Endothelial cell (in vitro differentiated cells): ENCODE results near the gene LMX1A. TPM values are rescaled to one million over a fixed set of nuclear protein-coding genes. Genes with fewer than 3 reads are reported as not detected.

Experiments
- DNase-seq: peaks from one replicate; pipeline ENCODE4 v3.0.0; 2021; ENCODE audit warnings: low spot score
- H3K27ac Mint-ChIP-seq: one replicate; pipeline ENCODE4 v1.8.0; 2021; ENCODE audit warnings: mixed read lengths, inconsistent platforms; ENCODE audit not compliant: unreplicated experiment
- H3K27me3 Mint-ChIP-seq: one replicate; pipeline ENCODE4 v1.8.0; 2021; ENCODE audit warnings: mild to moderate bottlenecking, moderate library complexity, mixed read lengths, inconsistent platforms; ENCODE audit not compliant: unreplicated experiment
- H3K36me3 Mint-ChIP-seq: one replicate; pipeline ENCODE4 v1.8.0; 2021; ENCODE audit warnings: mild to moderate bottlenecking, low read depth, mixed read lengths, inconsistent platforms; ENCODE audit not compliant: unreplicated experiment
- H3K4me1 Mint-ChIP-seq: one replicate; pipeline ENCODE4 v1.8.0; 2021; ENCODE audit warnings: mild to moderate bottlenecking, mixed read lengths, inconsistent platforms; ENCODE audit not compliant: unreplicated experiment
- H3K4me3 Mint-ChIP-seq: one replicate; pipeline ENCODE4 v1.8.0; 2021; ENCODE audit warnings: mild to moderate bottlenecking, mixed read lengths, inconsistent platforms; ENCODE audit not compliant: unreplicated experiment
- H3K9me3 Mint-ChIP-seq: one replicate; pipeline ENCODE4 v1.8.0; 2021; ENCODE audit warnings: mixed read lengths, inconsistent platforms; ENCODE audit not compliant: unreplicated experiment
- total RNA-seq: library from RNA; stranded (reverse); fragmentation: NEBNext Ultra II Directional; extraction: Animal tissue kit (Norgen Biotek cat#: 25700); gene quantifications from one replicate; pipeline ENCODE4 v1.2.1, GENCODE V29; 2021; ENCODE audit not compliant: unreplicated experiment
- TF ChIP-seq, protein P1 (sequence below): fragments of 200-600 bp; sonication (generic); IDR thresholded peaks from one replicate; pipeline ENCODE4 v1.5.0; 2021; ENCODE audit warnings: antibody characterized with exemption; ENCODE audit not compliant: unreplicated experiment

LMX1A gene
- total RNA-seq, 1 donor from 2014 or later, result not detected

GRCh38 chr1:165350840-165351239 is 5.7 kb downstream of the LMX1A start:
- DNase-seq, result no peak
- Mint-ChIP-seq H3K9me3 (no peaks in the 10 kb centered on the region), H3K36me3 (no peaks in the 10 kb centered on the region), H3K4me3 (no peak overlapping the region), H3K27me3 (peaks cover 24% of the 10 kb centered on the region), H3K27ac (no peak overlapping the region), H3K4me1 (peaks cover 32% of the 10 kb centered on the region)
- TF ChIP-seq, protein P1, sequence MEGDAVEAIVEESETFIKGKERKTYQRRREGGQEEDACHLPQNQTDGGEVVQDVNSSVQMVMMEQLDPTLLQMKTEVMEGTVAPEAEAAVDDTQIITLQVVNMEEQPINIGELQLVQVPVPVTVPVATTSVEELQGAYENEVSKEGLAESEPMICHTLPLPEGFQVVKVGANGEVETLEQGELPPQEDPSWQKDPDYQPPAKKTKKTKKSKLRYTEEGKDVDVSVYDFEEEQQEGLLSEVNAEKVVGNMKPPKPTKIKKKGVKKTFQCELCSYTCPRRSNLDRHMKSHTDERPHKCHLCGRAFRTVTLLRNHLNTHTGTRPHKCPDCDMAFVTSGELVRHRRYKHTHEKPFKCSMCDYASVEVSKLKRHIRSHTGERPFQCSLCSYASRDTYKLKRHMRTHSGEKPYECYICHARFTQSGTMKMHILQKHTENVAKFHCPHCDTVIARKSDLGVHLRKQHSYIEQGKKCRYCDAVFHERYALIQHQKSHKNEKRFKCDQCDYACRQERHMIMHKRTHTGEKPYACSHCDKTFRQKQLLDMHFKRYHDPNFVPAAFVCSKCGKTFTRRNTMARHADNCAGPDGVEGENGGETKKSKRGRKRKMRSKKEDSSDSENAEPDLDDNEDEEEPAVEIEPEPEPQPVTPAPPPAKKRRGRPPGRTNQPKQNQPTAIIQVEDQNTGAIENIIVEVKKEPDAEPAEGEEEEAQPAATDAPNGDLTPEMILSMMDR, result no peak

DNA sequence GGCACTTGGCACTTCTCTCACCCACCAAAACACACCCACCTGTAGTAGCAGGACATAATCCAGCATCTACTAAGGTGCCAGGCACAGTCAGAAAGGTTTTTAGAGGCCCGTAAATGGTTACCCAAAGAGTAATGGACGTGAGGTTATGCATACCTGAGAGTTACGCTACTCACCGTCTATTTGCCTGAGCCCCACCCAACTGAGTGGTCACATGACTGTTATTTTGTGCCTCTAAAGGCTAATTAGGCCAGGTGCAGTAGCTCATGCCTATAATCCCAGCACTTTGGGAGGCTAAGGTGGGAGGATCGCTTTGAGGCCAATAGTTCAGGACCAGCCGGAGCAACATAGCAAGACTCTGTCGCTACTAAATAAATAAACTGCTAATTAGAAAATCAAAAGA is 11.0 kb downstream of the LMX1A start:
- Mint-ChIP-seq H3K27me3 (peaks cover 2% of the 10 kb centered on the region), H3K27ac (no peak overlapping the region), H3K36me3 (no peaks in the 10 kb centered on the region), H3K4me3 (no peak overlapping the region), H3K4me1 (no peaks in the 10 kb centered on the region), H3K9me3 (no peaks in the 10 kb centered on the region)
- TF ChIP-seq, protein P1, result no peak
- DNase-seq, result no peak

DNA sequence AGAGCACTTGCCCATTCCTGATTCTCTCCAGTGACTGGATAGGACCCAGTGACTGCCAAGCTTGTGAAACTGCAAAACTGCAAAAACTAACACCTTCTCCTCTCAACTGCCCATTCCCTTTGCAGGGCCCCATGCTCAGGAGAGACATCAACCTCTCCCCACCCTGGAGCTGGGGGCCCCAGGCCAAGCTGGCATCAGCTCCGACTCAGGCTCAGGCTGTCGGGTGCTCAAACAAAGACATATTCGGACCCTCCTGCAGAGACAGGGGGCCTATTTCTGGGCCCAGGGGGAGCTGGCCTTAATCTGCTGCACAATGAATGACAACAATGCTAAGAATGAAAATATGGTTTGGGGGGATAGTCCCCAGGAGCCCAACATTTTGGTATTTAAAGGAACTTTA is 11.8 kb downstream of the LMX1A start:
- no peak for DNase-seq
- Mint-ChIP-seq H3K4me3 (no peak overlapping the region), H3K9me3 (no peaks in the 10 kb centered on the region), H3K27ac (no peak overlapping the region), H3K36me3 (no peaks in the 10 kb centered on the region), H3K27me3 (peaks cover 2% of the 10 kb centered on the region), H3K4me1 (no peaks in the 10 kb centered on the region)
- TF ChIP-seq, protein P1, result no peak

- peaks cover 4% of the 10 kb centered on the region for H3K27me3 Mint-ChIP-seq
- H3K9me3 Mint-ChIP-seq, result no peaks in the 10 kb centered on the region
- no peaks in the 10 kb centered on the region for H3K4me1 Mint-ChIP-seq
- no peak for DNase-seq
- H3K27ac Mint-ChIP-seq, result no peak overlapping the region
- H3K4me3 Mint-ChIP-seq, result no peak overlapping the region
- H3K36me3 Mint-ChIP-seq, result no peaks in the 10 kb centered on the region
- TF ChIP-seq, protein P1, result no peak
These were observed 12.3 kb downstream of the LMX1A start for GRCh38 chr1:165344198-165344597.

GRCh38 chr1:165342587-165342986 is 13.9 kb downstream of the LMX1A start:
- Mint-ChIP-seq H3K4me1 (no peaks in the 10 kb centered on the region), H3K36me3 (no peaks in the 10 kb centered on the region), H3K27me3 (peaks cover 4% of the 10 kb centered on the region), H3K4me3 (no peak overlapping the region), H3K27ac (no peak overlapping the region), H3K9me3 (no peaks in the 10 kb centered on the region)
- DNase-seq, result no peak
- TF ChIP-seq, protein P1, result no peak
